A549 (cell line): ENCODE measurements around the gene CACNG6. TPM values are rescaled to one million over a fixed set of nuclear protein-coding genes. Genes with fewer than 3 reads are reported as not detected.

Experiments used
- ATAC-seq, 2 experiments: fragments of 200-7000 bp in 1 of 2; fragments of >200 bp in 1 of 2; cut with Nextera tagmentation in 1 of 2; cut with Tn5 transposase in 1 of 2; 3 replicates each; pipeline versions ENCODE4 v1.8.0 to v1.9.1; 2018 to 2020; ENCODE audit warnings: mild to moderate bottlenecking in 1 of 2, moderate library complexity in 1 of 2
- CTCF ChIA-PET: fragments of 300-600 bp; sonication (Branson Sonifier 250); formaldehyde crosslinking; extraction: SDS; loops from one replicate; lab custom pipeline; 2021; ENCODE audit warnings: antibody characterized with exemption, inconsistent platforms; lab: Yijun Ruan, JAX
- POLR2A ChIA-PET: fragments of 350-600 bp; formaldehyde crosslinking; extraction: SDS; loops from one replicate; lab custom pipeline; 2021; ENCODE audit warnings: antibody characterized with exemption, inconsistent platforms; lab: Yijun Ruan, JAX
- DNase-seq, 2 experiments: peaks; one replicate each; pipeline versions ENCODE4 v3.0.0 to v3.0.0-alpha.2; 2011 to 2016; ENCODE audit warnings: low read depth in 1 of 2, low spot score in 1 of 2
- FAIRE-seq: peaks from 2 replicates; lab custom pipeline; 2011; peaks lifted over from hg19 to GRCh38; lab: Jason Lieb, UNC
- H3K27ac ChIP-seq, 2 experiments: fragments of >200 bp; sonication (Bioruptor Twin); formaldehyde crosslinking; 3 replicates each; pipeline ENCODE4 v1.5.1; 2016 to 2017
- H3K4me1 ChIP-seq: fragments of >200 bp; sonication (Bioruptor Twin); formaldehyde crosslinking; 3 replicates; pipeline ENCODE4 v1.6.1; 2016
- H3K4me2 ChIP-seq: fragments of >200 bp; sonication (Bioruptor Twin); formaldehyde crosslinking; 3 replicates; pipeline ENCODE4 v1.6.1; 2016
- H3K4me3 ChIP-seq: fragments of >200 bp; sonication (Bioruptor Twin); formaldehyde crosslinking; 3 replicates; pipeline ENCODE4 v1.5.1; 2016
- H3K9me3 ChIP-seq: fragments of >200 bp; sonication (Bioruptor Twin); formaldehyde crosslinking; 3 replicates; pipeline ENCODE4 v1.6.1; 2016
- CEBPB ChIP-seq, 2 experiments: fragments of >200 bp in 1 of 2; sonication (Bioruptor Twin) in 1 of 2; formaldehyde crosslinking in 1 of 2; IDR thresholded peaks; 2 replicates each; pipeline ENCODE4 v1.6.1; 2012 to 2016
- CTCF ChIP-seq: fragments of >200 bp; sonication (Bioruptor Twin); formaldehyde crosslinking; IDR thresholded peaks from 3 replicates; pipeline ENCODE4 v1.5.1; 2016
- FOSL2 ChIP-seq, 2 experiments: fragments of 450-650 bp in 1 of 2; fragments of >200 bp in 1 of 2; sonication (Bioruptor Twin) in 1 of 2; formaldehyde crosslinking; IDR thresholded peaks; 2 replicates each; pipeline versions ENCODE4 v1.5.0 to v1.6.1; 2016 to 2020; ENCODE audit warnings: mild to moderate bottlenecking in 1 of 2, moderate library complexity in 1 of 2
- GATA3 ChIP-seq: IDR thresholded peaks from 2 replicates; pipeline ENCODE4 v1.6.1; 2012; ENCODE audit warnings: borderline replicate concordance
- HMGXB4 ChIP-seq: fragments of 250-450 bp; sonication (Bioruptor Pico); IDR thresholded peaks from 2 replicates; pipeline ENCODE4 v1.5.0; 2021; ENCODE audit warnings: mild to moderate bottlenecking, moderate library complexity, borderline replicate concordance
- HOXA7 ChIP-seq: fragments of 250-450 bp; sonication (Bioruptor Pico); IDR thresholded peaks from 2 replicates; pipeline ENCODE4 v1.5.0; 2020; ENCODE audit warnings: mild to moderate bottlenecking, moderate library complexity
- HOXB13 ChIP-seq: fragments of 250-450 bp; sonication (Bioruptor Pico); IDR thresholded peaks from 2 replicates; pipeline ENCODE4 v1.5.0; 2020; ENCODE audit warnings: low read depth, mild to moderate bottlenecking, moderate library complexity
- MAFK ChIP-seq: fragments of 450-650 bp; IDR thresholded peaks from 2 replicates; pipeline ENCODE4 v1.6.1; 2014; ENCODE audit not compliant: partially characterized antibody
- MAZ ChIP-seq: fragments of 150-350 bp; IDR thresholded peaks from 2 replicates; pipeline ENCODE4 v1.6.1; 2014; ENCODE audit warnings: antibody characterized with exemption, low read depth, low read length, borderline replicate concordance
- RAD21 ChIP-seq, 2 experiments: fragments of >200 bp in 1 of 2; sonication (Bioruptor Twin) in 1 of 2; formaldehyde crosslinking in 1 of 2; IDR thresholded peaks in 1 of 2; conservative IDR thresholded peaks in 1 of 2; 2 replicates in 1 of 2; 3 replicates in 1 of 2; pipeline ENCODE4 v1.6.1; 2012 to 2018; ENCODE audit warnings: inconsistent platforms in 1 of 2
- RARB ChIP-seq: fragments of 250-450 bp; sonication (Bioruptor Pico); IDR thresholded peaks from 2 replicates; pipeline ENCODE4 v1.8.0; 2021; ENCODE audit warnings: mild to moderate bottlenecking, moderate library complexity
- RNF2 ChIP-seq: fragments of 200-600 bp; sonication (generic); IDR thresholded peaks from 2 replicates; pipeline ENCODE4 v1.6.1; 2016; ENCODE audit warnings: low read depth, mild to moderate bottlenecking, antibody characterized with exemption, moderate library complexity, borderline replicate concordance
- ZC3H11A ChIP-seq: fragments of 450-650 bp; IDR thresholded peaks from 2 replicates; pipeline ENCODE4 v1.6.1; 2014; ENCODE audit warnings: antibody characterized with exemption, mild to moderate bottlenecking
- WGBS: methylation state at CpG from one replicate; pipeline ENCODE4 v1.1.6; 2017; ENCODE audit errors: missing lambda C conversion rate; 5-methylcytosine and 5-hydroxymethylcytosine counted together
- polyA plus RNA-seq, 4 experiments: library from polyadenylated mRNA; depleted of rRNA in 3 of 4; stranded (reverse); fragments of >200 nt; fragmentation: RNase III in 1 of 4; extraction: RNeasy Plus Mini Kit Qiagen cat#74134 plus additional on column Dnase treatment in 1 of 4; gene quantifications; 2 replicates in 3 of 4; 3 replicates in 1 of 4; pipeline ENCODE4 v1.2.3, GENCODE V29; 2011 to 2017

Gene CACNG6
- polyA plus RNA-seq, 2 of the 4 experiments (the other 2 are of a cell fraction), result 7.3 to 16.2 TPM

GRCh38 chr19:54002495-54003315 lies 11.3 kb downstream of the CACNG6 start:
- H3K4me1 ChIP-seq, result peaks cover 43% of the 10 kb centered on the region
- DNase-seq (no peak), ATAC-seq (peak in 1 of 2 experiments; percentile 6; a peak in 3 of 6 replicates), FAIRE-seq (peak; percentile 7)
- no peaks in the 10 kb centered on the region for H3K9me3 ChIP-seq
- H3K27ac ChIP-seq, result peak overlapping the region; percentile 33 to 71; a peak in 5 of 6 replicates
- ChIA-PET CTCF (interaction anchor here (0.7 to 3.0 kb wide), 7 partner anchors 9 to 137 kb away, joined by 3 to 27 read pairs (median 5); no protein-coding TSS in a partner anchor), POLR2A (interaction anchor here (1.0 to 1.1 kb wide), 2 partner anchors 11 to 22 kb away, joined by 6 to 7 read pairs; partner anchors contain the start of gene CACNG6)
- H3K4me2 ChIP-seq, result peak overlapping the region; percentile 25
- TF ChIP-seq HOXA7 (CRISPR knock-in tag) (peak; percentile 61; the same call in 1 of the 2 replicates), FOSL2 (IDR thresholded peaks at IDR 0.05) (no peak), FOSL2 (CRISPR knock-in tag; IDR thresholded peaks at IDR 0.05) (peak; percentile 38; the same call in 1 of the 2 replicates), ZC3H11A (no peak), GATA3 (peak; percentile 56; the same call in 1 of the 2 replicates), MAFK (no peak), RNF2 (no peak), RARB (CRISPR knock-in tag) (no peak), MAZ (no peak)
- 60% methylated on average over 10 of the region's 10 CpGs for WGBS
- H3K4me3 ChIP-seq, result no peak overlapping the region

- TF ChIP-seq FOSL2 (IDR thresholded peaks at IDR 0.05) (no peak), FOSL2 (CRISPR knock-in tag; IDR thresholded peaks at IDR 0.05) (peak; percentile 27; the same call in 1 of the 2 replicates), RAD21 (conservative IDR thresholded peaks at IDR 0.05 in 1 of 2, IDR thresholded peaks at IDR 0.05 in 1 of 2) (no peak), CEBPB (IDR thresholded peaks at IDR 0.05) (peak in 1 of 2 experiments; percentile 67; a peak in 1 of 4 replicates), GATA3 (peak; percentile 56; the same call in 1 of the 2 replicates), CTCF (no peak)
- TF ChIP-seq, all 56 proteins: peak for 3
- H3K27ac ChIP-seq, result peak overlapping the region; percentile 92 to 94
- ChIA-PET POLR2A (interaction anchor here (0.7 to 1.0 kb wide), 5 partner anchors 10 to 130 kb away, joined by 3 to 5 read pairs (median 3); no protein-coding TSS in a partner anchor), CTCF (interaction anchor here (0.7 to 3.6 kb wide), 8 partner anchors 8 to 159 kb away, joined by 3 to 22 read pairs (median 4); no protein-coding TSS in a partner anchor)
- whole genome bisulfite sequencing, result 49% methylated on average over 8 of the region's 8 CpGs
- H3K4me1 ChIP-seq, result peaks cover 52% of the 10 kb centered on the region
- H3K9me3 ChIP-seq, result no peaks in the 10 kb centered on the region
- DNase-seq (peak in 1 of 2 experiments; percentile 80), ATAC-seq (no peak), FAIRE-seq (no peak)
- H3K4me3 ChIP-seq, result no peak overlapping the region
- peak overlapping the region; percentile 80 for H3K4me2 ChIP-seq
Observed at GRCh38 chr19:54009440-54009839, 18.0 kb downstream of the CACNG6 start.

- peak overlapping the region; percentile 92 to 94; a peak in 5 of 6 replicates for H3K27ac ChIP-seq
- no peak for DNase-seq
- ChIA-PET CTCF (interaction anchor here (1.4 to 1.7 kb wide), 4 partner anchors 16 to 202 kb away, joined by 3 to 6 read pairs (median 3); no protein-coding TSS in a partner anchor), POLR2A (no interaction called here)
- no peak overlapping the region for H3K4me2 ChIP-seq
- ATAC-seq, result no peak
- H3K4me1 ChIP-seq, result peaks cover 55% of the 10 kb centered on the region
- no peak overlapping the region for H3K4me3 ChIP-seq
- 93% methylated on average over 6 of the region's 6 CpGs for WGBS
- peak; percentile 38; the same call in 1 of the 2 replicates for TF ChIP-seq HMGXB4 (CRISPR knock-in tag)
- no peak for TF ChIP-seq HOXB13 (CRISPR knock-in tag)
- TF ChIP-seq, all 56 proteins: peak for 1
- H3K9me3 ChIP-seq, result no peaks in the 10 kb centered on the region
- FAIRE-seq, result no peak
Observed at GRCh38 chr19:54010474-54010873, 19.0 kb downstream of the CACNG6 start.
